ENCODE results near the gene RLBP1.
A peak's percentile ranks its signal among the peaks of the same experiment; 100 is the strongest.

The RLBP1 gene

GRCh38 chr15:89205991-89206585 is 15.3 kb downstream of the RLBP1 start:
- no peak for DNase-seq

GRCh38 chr15:89203705-89204273 is 17.6 kb downstream of the RLBP1 start:
- no peak for DNase-seq

GRCh38 chr15:89201465-89202005 is 19.8 kb downstream of the RLBP1 start:
- no peak for DNase-seq

- no peak for DNase-seq
Measured at GRCh38 chr15:89200182-89200581, 21.2 kb downstream of the RLBP1 start.

DNA sequence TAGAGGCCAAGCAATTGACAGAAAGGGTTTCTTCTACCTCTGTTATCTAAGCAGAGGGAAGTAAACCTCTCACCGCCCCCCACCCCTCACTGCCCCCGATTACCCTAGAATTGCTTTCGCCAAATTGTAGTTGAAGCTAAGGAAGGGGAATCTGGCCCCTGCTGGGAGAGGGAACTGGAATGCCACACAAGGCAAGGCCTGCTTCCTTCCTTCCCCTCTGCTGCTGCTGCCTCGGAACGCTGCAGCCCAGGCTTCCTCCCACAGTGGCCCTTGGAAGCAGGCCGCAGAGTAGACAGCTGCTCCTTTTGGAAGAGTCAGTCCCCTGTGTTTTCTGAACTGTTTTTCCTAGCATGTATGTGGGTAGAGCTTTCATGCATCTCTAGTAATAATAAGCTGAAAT is 21.6 kb downstream of the RLBP1 start:
- DNase-seq: no peak

- no peak for DNase-seq
Measured at GRCh38 chr15:89198934-89199333, 22.4 kb downstream of the RLBP1 start.

GRCh38 chr15:89198196-89198595 is 23.2 kb downstream of the RLBP1 start:
- no peak for DNase-seq

DNA sequence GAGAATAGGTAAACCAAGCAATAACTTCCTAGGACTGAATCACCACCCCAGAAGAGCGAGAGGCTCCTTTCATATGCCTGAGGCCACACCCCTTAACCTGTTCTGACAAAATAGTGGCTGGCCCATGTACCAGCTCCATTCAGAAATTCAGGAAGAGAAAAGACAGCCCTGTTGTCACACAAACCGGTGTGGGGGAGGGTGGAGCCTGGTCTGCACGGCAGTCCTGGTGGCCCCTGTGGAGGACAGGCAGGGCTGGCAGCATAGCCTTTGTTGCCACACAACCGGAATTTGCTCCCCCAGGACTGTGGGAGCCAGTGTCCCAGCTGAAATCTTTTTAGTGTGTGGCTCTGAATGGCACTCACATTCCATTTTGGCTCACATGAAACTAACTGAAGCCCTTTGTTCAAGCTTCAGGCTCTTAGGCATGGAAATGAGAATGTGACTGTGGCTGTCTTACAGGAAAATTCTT is 23.8 kb downstream of the RLBP1 start:
- peak; percentile 60 for DNase-seq

DNA sequence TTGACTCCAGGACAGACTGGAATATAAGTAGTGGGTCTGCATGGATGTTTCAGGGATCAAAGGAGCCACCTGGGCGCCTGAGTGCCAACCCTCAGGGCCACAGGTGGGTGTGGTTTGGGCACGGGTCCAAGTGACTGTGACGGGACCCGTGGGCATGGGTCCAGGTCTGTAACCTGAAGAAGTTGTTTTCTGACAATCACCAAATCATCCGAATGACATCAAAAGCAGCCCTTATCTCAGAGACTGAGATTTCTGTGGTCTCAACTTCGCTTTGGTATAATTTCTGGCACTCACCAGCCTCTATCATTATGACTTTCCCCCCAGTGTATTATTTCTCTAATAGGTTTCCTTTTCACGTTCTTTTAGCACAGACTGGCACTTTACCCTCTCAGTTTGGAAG is 24.4 kb downstream of the RLBP1 start:
- DNase-seq: peak; percentile 86

GRCh38 chr15:89196241-89196640 is 25.1 kb downstream of the RLBP1 start:
- no peak for DNase-seq

DNA sequence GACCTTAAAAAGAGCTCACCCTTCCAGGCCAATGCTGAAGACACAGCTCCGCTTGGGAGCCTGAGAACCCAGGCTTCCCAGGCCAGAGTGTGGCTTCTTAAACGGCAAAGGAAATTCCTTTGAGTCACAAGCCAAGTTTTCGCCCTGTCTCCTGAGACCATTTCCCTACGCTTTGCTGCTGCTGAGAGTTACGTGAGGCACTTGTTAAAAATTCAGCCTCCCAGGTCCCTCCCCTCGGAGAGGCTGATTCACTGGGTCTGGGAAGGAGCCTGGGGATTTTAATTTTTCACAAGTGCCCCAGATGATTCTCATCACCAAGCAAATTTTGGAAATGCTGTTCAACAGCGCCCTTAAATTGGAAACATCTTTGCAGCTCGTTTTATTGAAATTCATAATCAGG is 25.5 kb downstream of the RLBP1 start:
- no peak for DNase-seq

DNA sequence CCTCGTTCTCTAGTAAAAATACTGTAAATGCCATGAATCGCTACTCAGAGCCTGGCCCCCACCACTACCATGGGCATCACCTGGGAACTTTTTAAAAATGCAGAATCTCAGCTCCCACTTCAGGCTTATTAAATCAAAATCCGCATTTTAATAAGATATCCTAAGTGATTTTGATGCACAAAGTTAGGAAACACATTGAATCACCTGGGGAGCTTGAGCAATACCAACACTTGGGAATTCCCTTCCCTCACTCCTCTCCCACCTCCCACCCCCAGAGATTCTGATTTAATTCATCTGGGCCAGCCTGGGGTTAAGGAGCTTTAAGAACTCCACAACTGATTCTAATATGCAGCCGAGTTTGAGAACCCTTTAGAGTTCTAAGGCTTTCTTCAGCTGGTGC is 26.8 kb downstream of the RLBP1 start:
- DNase-seq: no peak

DNA sequence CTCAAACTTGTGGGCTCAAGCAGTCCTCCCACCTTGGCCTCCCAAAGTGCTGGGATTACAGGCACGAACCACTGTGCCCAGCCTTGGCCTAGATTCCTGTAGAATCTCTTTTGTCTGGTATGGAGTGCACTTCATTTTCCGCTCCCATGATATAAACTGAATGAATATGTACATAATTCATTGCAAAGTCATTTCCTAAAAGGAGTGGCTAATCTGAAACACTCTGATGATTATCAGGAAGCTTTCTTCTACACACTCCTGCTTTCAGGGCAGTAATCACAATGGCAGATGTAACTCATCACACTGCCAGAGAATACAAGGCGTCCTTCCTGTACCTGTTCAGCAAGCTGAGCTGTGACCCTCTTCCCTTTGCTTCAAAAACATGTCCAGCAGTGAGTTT is 28.6 kb downstream of the RLBP1 start:
- DNase-seq: no peak

- no peak for DNase-seq
Measured at GRCh38 chr15:89192136-89192535, 29.2 kb downstream of the RLBP1 start.

- no peak for DNase-seq
Measured at GRCh38 chr15:89187986-89188514, 33.3 kb downstream of the RLBP1 start.

GRCh38 chr15:89187301-89187985 is 33.9 kb downstream of the RLBP1 start:
- no peak for DNase-seq

DNA sequence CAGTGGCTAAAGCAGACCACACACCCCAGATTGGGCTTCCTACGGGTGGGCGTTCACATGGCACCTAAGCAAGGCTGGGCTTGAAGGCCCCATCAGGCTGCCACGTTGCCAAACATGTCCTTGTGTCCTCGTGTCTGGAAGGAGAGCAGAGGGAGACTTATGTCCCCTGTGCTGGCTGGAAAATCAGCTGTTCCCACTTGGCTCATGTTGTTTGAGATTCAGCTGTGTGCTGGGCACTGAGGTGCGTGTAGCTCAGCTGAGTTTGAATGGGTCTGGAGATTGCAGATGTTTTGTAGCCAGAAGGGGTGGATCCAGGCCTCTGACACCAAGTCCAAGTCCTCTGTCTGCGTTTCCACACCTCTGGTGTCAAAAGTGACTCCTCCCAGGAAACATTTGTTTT is 34.6 kb downstream of the RLBP1 start:
- no peak for DNase-seq

DNA sequence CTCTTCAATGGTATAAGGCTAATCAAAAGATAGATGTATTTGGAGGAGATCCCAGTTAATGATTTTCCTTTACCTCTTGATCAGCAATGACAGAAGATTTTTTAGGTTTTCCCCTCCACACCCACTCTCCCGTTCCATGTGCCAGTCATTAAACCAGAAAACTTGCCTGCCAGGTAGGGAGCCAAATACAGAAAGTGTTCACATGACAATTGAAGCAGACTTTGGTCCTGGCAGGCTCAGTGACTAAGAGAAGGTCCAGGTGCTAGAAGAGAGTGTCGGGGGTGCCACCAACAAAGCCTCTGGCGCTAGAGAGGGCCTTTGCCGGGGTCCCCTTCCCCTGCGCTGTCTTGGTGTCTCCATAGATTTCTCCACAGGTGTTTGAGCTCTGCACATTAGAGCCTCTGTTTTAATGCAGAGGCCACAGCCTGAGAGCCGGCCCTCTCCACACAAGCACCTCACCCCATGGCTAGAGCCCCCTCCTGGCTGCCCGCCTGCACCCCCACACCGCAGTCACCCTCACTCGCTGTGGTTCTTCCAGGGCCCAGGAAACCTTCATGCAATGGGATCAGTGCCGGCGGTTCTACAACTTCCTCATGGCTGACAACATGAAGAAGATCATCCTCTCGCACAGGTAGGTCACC is 36.4 kb downstream of the RLBP1 start:
- no peak for DNase-seq

GRCh38 chr15:89184357-89184756 is 37.0 kb downstream of the RLBP1 start:
- peak; percentile 33 for DNase-seq

GRCh38 chr15:89179966-89180875 is 41.2 kb downstream of the RLBP1 start:
- no peak for DNase-seq

DNA sequence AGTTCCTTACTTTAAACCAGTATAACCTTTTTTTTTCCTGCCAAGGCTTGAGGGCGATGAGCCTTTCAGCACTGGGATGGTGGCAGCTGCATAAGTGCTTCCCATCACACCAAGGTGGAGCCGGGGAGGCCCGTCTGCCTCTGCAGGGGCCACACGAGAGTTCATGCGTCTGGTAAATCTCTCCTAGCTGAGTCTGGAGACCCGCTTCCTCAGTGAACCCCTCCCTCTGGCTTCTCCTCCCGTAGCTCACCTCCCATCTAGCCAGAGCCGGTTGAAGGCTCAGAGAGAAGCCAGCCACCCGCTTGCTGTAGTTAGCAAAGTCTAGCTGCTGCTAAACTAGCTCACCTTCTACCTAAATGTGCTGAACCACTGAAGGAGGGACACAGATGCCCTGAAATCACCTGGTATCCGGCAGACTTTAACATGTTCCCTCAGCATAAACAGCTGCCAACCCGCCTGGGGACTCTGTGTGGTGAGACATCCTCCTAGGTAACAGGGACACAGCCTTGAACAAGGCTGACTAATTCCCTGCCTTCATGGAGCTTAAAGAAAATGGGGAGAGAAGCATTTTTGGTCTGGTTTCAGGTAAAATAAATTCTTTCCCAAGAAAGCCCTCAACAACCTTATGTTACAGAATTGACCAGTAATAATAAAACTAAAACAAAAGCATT is 42.9 kb downstream of the RLBP1 start:
- peak; percentile 48 for DNase-seq
